ENCODE results near the gene TMEM200A.

TMEM200A gene

GRCh38 chr6:130364224-130364780 lies 1.5 kb upstream of the TMEM200A start:
- no peak for DNase-seq (ENCODE audit: insufficient read length)
- FAIRE-seq = no peak

DNA sequence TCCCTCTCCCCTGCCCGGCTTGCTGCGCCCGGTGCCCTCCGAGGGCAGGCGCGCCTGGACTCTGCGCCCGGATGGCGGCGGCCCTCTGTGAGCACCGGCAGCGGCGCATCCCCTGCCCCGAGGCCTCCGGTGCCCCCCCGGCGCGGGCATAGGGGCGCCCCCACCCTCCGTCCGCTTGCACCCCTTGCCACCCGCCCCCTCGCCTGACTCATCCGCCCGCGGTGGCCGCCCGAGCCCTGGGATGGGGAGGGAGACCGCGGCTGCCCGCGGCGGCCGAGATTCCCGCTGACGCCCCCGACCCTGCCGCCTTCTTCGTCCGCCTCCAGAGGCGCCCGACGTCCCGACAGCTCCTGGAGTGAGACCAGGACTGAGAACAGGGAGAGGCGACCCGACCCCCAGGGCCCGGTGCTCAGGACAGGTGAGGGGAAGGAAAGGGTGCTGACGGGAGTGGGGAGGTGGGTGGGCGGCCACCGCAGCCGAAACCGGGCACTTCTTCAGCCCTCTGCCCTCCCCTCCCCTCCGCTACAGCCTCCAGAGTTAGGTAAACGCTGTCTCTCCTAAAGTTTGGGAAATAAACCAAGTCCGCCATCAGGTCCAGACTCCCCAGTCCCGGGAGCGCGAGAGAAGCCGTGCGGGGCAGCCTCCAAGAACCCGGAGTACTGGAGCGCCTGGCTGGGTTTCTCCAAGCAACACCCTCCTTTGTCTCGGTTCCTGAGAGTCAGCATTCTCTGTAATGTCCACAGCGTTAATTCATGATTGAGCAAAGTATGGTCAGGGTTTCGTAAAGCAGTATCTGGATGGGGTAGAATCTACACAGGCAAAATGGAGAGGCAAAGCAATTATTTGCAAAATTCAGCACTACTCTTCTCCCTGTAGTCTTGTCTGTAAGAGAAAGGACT lies 539 bp downstream of the TMEM200A start:
- TF ChIP-seq POLR2AphosphoS5 (IDR thresholded peaks at IDR 0.05; ENCODE audit: low read depth, low read length) (no peak), POLR2A (IDR thresholded peaks at IDR 0.05; ENCODE audit: low read depth, low read length) (no peak), TAF1 (IDR thresholded peaks at IDR 0.05; ENCODE audit: borderline replicate concordance, low read depth, low read length) (no peak)
- no peak for FAIRE-seq
- peak; percentile 23 for DNase-seq (ENCODE audit: insufficient read length)

More at GRCh38 chr6:130364224-130364780, 1.5 kb upstream of the TMEM200A start:
- TF ChIP-seq TAF1 (IDR thresholded peaks at IDR 0.05; ENCODE audit: borderline replicate concordance, low read depth, low read length) = no peak
- no peak for TF ChIP-seq POLR2AphosphoS5 (IDR thresholded peaks at IDR 0.05; ENCODE audit: low read depth, low read length)
- no peak for TF ChIP-seq POLR2A (IDR thresholded peaks at IDR 0.05; ENCODE audit: low read depth, low read length)

- no peak for DNase-seq (ENCODE audit: insufficient read length)
- FAIRE-seq = no peak
- no peak for TF ChIP-seq POLR2AphosphoS5 (IDR thresholded peaks at IDR 0.05; ENCODE audit: low read depth, low read length)
- no peak for TF ChIP-seq TAF1 (IDR thresholded peaks at IDR 0.05; ENCODE audit: borderline replicate concordance, low read depth, low read length)
- no peak for TF ChIP-seq POLR2A (IDR thresholded peaks at IDR 0.05; ENCODE audit: low read depth, low read length)
These were observed 1.9 kb downstream of the TMEM200A start for GRCh38 chr6:130367767-130368166.

DNA sequence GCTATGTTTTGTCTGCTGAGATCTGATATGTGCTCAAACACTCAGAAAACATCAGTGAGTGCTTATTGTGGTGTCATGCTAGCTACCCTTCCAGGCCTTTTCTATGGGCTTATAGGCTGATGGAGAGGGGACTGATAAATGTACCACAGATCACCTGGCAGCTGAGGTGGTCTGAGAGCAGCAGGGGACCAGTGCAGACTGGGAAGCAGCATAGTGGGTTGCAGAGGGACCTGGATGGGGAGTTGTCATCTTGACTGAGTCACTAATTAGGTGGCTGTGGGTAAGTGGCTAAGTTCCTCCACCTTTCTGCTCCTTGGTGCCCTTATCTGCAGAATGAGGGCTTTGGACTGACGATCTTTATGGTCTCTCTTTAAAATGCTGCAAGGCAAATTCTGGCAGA lies 2.8 kb downstream of the TMEM200A start:
- TF ChIP-seq POLR2A (IDR thresholded peaks at IDR 0.05; ENCODE audit: low read depth, low read length) = no peak
- TF ChIP-seq TAF1 (IDR thresholded peaks at IDR 0.05; ENCODE audit: borderline replicate concordance, low read depth, low read length) = no peak
- TF ChIP-seq POLR2AphosphoS5 (IDR thresholded peaks at IDR 0.05; ENCODE audit: low read depth, low read length) = no peak
- no peak for FAIRE-seq
- no peak for DNase-seq (ENCODE audit: insufficient read length)

GRCh38 chr6:130369831-130370230 lies 4.0 kb downstream of the TMEM200A start:
- peak; percentile 21 for FAIRE-seq
- TF ChIP-seq POLR2AphosphoS5 (IDR thresholded peaks at IDR 0.05; ENCODE audit: low read depth, low read length) = no peak
- TF ChIP-seq TAF1 (IDR thresholded peaks at IDR 0.05; ENCODE audit: borderline replicate concordance, low read depth, low read length) = no peak
- TF ChIP-seq POLR2A (IDR thresholded peaks at IDR 0.05; ENCODE audit: low read depth, low read length) = no peak
- DNase-seq (ENCODE audit: insufficient read length) = no peak

DNA sequence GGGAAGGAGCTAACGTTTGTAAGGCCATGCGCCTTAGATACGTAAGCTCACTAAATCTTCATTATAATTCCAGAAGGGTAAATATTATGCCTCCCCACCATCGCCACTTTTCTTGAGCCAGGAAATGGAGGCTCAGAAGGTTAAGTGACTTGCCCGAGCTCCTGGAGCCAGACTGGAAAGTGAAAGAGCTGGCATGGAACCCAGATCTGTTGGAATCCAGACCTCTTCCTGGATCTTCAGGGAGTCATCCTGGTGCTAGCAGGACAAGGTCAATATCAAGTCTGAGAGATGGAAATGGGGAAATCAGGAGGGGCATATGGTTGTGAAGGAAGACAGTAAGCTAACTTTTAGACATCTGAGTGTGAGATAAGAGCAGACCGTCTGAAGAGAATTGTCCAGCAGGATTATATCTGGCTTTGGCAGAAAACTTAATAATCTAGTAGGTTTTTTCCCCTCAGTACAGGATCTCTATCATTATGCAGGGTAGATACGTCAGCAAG lies 6.2 kb downstream of the TMEM200A start:
- TF ChIP-seq POLR2AphosphoS5 (IDR thresholded peaks at IDR 0.05; ENCODE audit: low read depth, low read length) = no peak
- no peak for TF ChIP-seq TAF1 (IDR thresholded peaks at IDR 0.05; ENCODE audit: borderline replicate concordance, low read depth, low read length)
- TF ChIP-seq POLR2A (IDR thresholded peaks at IDR 0.05; ENCODE audit: low read depth, low read length) = no peak
- FAIRE-seq (no peak), DNase-seq (ENCODE audit: insufficient read length) (no peak)

- no peak for DNase-seq (ENCODE audit: insufficient read length)
- FAIRE-seq = no peak
- TF ChIP-seq POLR2AphosphoS5 (IDR thresholded peaks at IDR 0.05; ENCODE audit: low read depth, low read length) = no peak
- no peak for TF ChIP-seq POLR2A (IDR thresholded peaks at IDR 0.05; ENCODE audit: low read depth, low read length)
- no peak for TF ChIP-seq TAF1 (IDR thresholded peaks at IDR 0.05; ENCODE audit: borderline replicate concordance, low read depth, low read length)
These were observed 7.0 kb downstream of the TMEM200A start for GRCh38 chr6:130372786-130373185.

DNA sequence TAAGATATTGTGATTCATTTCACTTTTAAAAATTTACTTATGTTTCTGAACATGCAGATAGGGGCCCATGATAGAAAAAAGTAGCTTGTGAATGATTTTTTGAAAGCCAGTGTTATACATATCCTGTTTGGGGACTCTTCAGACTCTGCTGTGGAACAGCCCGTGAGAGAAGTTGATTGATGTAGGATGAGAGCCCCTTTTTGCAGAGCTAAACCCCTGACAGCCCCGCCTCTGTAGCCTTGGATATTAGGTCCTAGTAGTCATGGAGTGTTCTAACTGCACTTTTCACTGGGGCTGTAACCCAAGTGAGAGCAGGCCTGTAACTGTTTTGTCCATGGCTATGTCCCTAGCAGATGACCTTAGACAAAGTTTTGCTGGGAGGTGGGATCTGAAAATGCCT lies 8.2 kb downstream of the TMEM200A start:
- DNase-seq (ENCODE audit: insufficient read length) = no peak
- FAIRE-seq = no peak
- TF ChIP-seq POLR2A (IDR thresholded peaks at IDR 0.05; ENCODE audit: low read depth, low read length) (no peak), TAF1 (IDR thresholded peaks at IDR 0.05; ENCODE audit: borderline replicate concordance, low read depth, low read length) (no peak), POLR2AphosphoS5 (IDR thresholded peaks at IDR 0.05; ENCODE audit: low read depth, low read length) (no peak)

- FAIRE-seq = no peak
- TF ChIP-seq TAF1 (IDR thresholded peaks at IDR 0.05; ENCODE audit: borderline replicate concordance, low read depth, low read length) = no peak
- no peak for TF ChIP-seq POLR2AphosphoS5 (IDR thresholded peaks at IDR 0.05; ENCODE audit: low read depth, low read length)
- no peak for TF ChIP-seq POLR2A (IDR thresholded peaks at IDR 0.05; ENCODE audit: low read depth, low read length)
- DNase-seq (ENCODE audit: insufficient read length) = no peak
These were observed 11.1 kb downstream of the TMEM200A start for GRCh38 chr6:130376936-130377335.

GRCh38 chr6:130377371-130377770 lies 11.6 kb downstream of the TMEM200A start:
- TF ChIP-seq TAF1 (IDR thresholded peaks at IDR 0.05; ENCODE audit: borderline replicate concordance, low read depth, low read length) (no peak), POLR2AphosphoS5 (IDR thresholded peaks at IDR 0.05; ENCODE audit: low read depth, low read length) (no peak), POLR2A (IDR thresholded peaks at IDR 0.05; ENCODE audit: low read depth, low read length) (no peak)
- no peak for DNase-seq (ENCODE audit: insufficient read length)
- no peak for FAIRE-seq

DNA sequence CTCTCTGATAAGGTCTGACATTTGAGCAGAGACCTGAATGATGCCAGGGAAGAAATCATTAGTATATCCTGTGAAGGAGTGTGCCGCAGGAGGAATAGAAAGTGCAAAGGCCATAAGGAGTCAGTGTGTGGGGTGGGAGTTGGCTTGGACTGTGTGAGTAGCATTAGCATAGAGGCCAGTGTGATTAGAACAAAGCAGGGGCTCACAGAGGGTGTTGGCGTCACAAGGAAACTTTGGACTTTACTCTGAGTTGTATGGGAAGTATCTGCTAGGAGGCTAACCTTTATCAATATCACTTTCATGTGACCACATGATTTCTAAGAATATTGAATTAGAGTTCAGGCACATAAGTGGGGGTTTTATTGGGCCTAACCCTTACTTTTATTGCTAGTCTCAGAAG lies 12.1 kb downstream of the TMEM200A start:
- FAIRE-seq (no peak), DNase-seq (ENCODE audit: insufficient read length) (no peak)
- TF ChIP-seq POLR2A (IDR thresholded peaks at IDR 0.05; ENCODE audit: low read depth, low read length) (no peak), POLR2AphosphoS5 (IDR thresholded peaks at IDR 0.05; ENCODE audit: low read depth, low read length) (no peak), TAF1 (IDR thresholded peaks at IDR 0.05; ENCODE audit: borderline replicate concordance, low read depth, low read length) (no peak)

Data from GM12892 (cell line).